Uterus (tissue), 4 donors: ENCODE data around the gene LMLN. TPM values are rescaled to one million over a fixed set of nuclear protein-coding genes. Genes with fewer than 3 reads are reported as not detected.

Source experiments
- DNase-seq, 2 donors: peaks; one replicate each; pipeline ENCODE4 v3.0.0-alpha.2; 2019 to 2020
- H3K27ac ChIP-seq, 2 donors: fragments of 200-600 bp; sonication (generic); 1 replicate in 1 of 2; 2 replicates in 1 of 2; pipeline ENCODE4 v1.5.1; 2016 to 2018
- H3K27me3 ChIP-seq, 2 donors: fragments of 200-600 bp; sonication (generic); one replicate each; pipeline ENCODE4 v1.5.1; 2018 to 2019; ENCODE audit warnings: control low read depth in 1 of 2
- H3K36me3 ChIP-seq, 2 donors: fragments of 200-600 bp; sonication (generic); one replicate each; pipeline ENCODE4 v1.5.1; 2019; ENCODE audit warnings: control low read depth in 1 of 2
- H3K4me1 ChIP-seq, 2 donors: fragments of 200-600 bp; sonication (generic); one replicate each; pipeline ENCODE4 v1.5.1; 2018 to 2019; ENCODE audit warnings: control low read depth in 1 of 2
- H3K4me3 ChIP-seq, 2 donors: fragments of 200-600 bp; sonication (generic); 1 replicate in 1 of 2; 2 replicates in 1 of 2; pipeline ENCODE4 v1.5.1; 2018 to 2019; ENCODE audit warnings: mild to moderate bottlenecking in 1 of 2
- H3K9me3 ChIP-seq, 2 donors: fragments of 200-600 bp; sonication (generic); one replicate each; pipeline ENCODE4 v1.5.1; 2019; ENCODE audit warnings: control low read depth in 1 of 2
- CTCF ChIP-seq, 4 experiments: fragments of 200-600 bp in 2 of 4; fragments of 450-650 bp in 2 of 4; sonication (generic) in 2 of 4; IDR thresholded peaks; one replicate each; pipeline ENCODE4 v1.5.1; 2016 to 2019; ENCODE audit warnings: antibody characterized with exemption in 4 of 4, mild to moderate bottlenecking in 2 of 4, moderate library complexity in 1 of 4
- POLR2A ChIP-seq, 2 donors: fragments of 450-650 bp; IDR thresholded peaks; one replicate each; pipeline ENCODE4 v1.6.1; 2016; ENCODE audit warnings: antibody characterized with exemption in 2 of 2, mild to moderate bottlenecking in 1 of 2, moderate library complexity in 1 of 2
- intact Hi-C: fragments of 100-400 bp; cut with DNase I; formaldehyde crosslinking; loops from one replicate; pipeline ENCODE4 v1.15.1; 2023; ENCODE audit warnings: low total_unique reads
- total RNA-seq, 4 donors: library from RNA; depleted of rRNA in 3 of 4; stranded (reverse); fragments of >200 nt in 3 of 4; gene quantifications; one replicate each; pipeline versions ENCODE4 v1.1.0 to v1.2.4, GENCODE V29; 2014 to 2023
- donor health status: DM: yes; HTN: yes; CAD: no.

LMLN gene
- total RNA-seq, 4 donors from 2014 or later: 0.77 to 11.3 (median 6.8) TPM

- TF ChIP-seq CTCF (IDR thresholded peaks at IDR 0.05) (no peak), POLR2A (IDR thresholded peaks at IDR 0.05) (no peak)
- DNase-seq: no peak
- H3K27ac ChIP-seq: no peak overlapping the region
- H3K4me3 ChIP-seq: no peak overlapping the region
- H3K4me1 ChIP-seq: no peaks in the 10 kb centered on the region
- intact Hi-C loops: no loop called here
- H3K27me3 ChIP-seq: no peaks in the 10 kb centered on the region
- no peaks in the 10 kb centered on the region for H3K36me3 ChIP-seq
- no peaks in the 10 kb centered on the region for H3K9me3 ChIP-seq
These were observed 57.1 kb downstream of the LMLN start for GRCh38 chr3:198017090-198017489.

- Histone ChIP-seq H3K36me3 (no peaks in the 10 kb centered on the region), H3K4me1 (no peaks in the 10 kb centered on the region), H3K27me3 (no peaks in the 10 kb centered on the region), H3K27ac (no peak overlapping the region), H3K9me3 (no peaks in the 10 kb centered on the region), H3K4me3 (no peak overlapping the region)
- no peak for DNase-seq
- intact Hi-C loops: no loop called here
- TF ChIP-seq POLR2A (IDR thresholded peaks at IDR 0.05) (no peak), CTCF (IDR thresholded peaks at IDR 0.05) (no peak)
These were observed 58.4 kb downstream of the LMLN start for GRCh38 chr3:198018416-198018815.

- Histone ChIP-seq H3K9me3 (no peaks in the 10 kb centered on the region), H3K4me3 (no peak overlapping the region), H3K27me3 (no peaks in the 10 kb centered on the region), H3K36me3 (no peaks in the 10 kb centered on the region), H3K4me1 (no peaks in the 10 kb centered on the region), H3K27ac (no peak overlapping the region)
- TF ChIP-seq CTCF (IDR thresholded peaks at IDR 0.05) (no peak), POLR2A (IDR thresholded peaks at IDR 0.05) (no peak)
- intact Hi-C loops: no loop called here
- no peak for DNase-seq
These were observed 59.1 kb downstream of the LMLN start for GRCh38 chr3:198019115-198019514.

GRCh38 chr3:198021320-198021719, 61.3 kb downstream of the LMLN start:
- intact Hi-C loops: no loop called here
- TF ChIP-seq POLR2A (IDR thresholded peaks at IDR 0.05) (no peak), CTCF (IDR thresholded peaks at IDR 0.05) (no peak)
- Histone ChIP-seq H3K27ac (no peak overlapping the region), H3K4me3 (no peak overlapping the region), H3K36me3 (no peaks in the 10 kb centered on the region), H3K27me3 (no peaks in the 10 kb centered on the region), H3K4me1 (no peaks in the 10 kb centered on the region), H3K9me3 (no peaks in the 10 kb centered on the region)
- DNase-seq: no peak

GRCh38 chr3:198022604-198023003, 62.6 kb downstream of the LMLN start:
- no peaks in the 10 kb centered on the region for H3K27me3 ChIP-seq
- H3K4me1 ChIP-seq: no peaks in the 10 kb centered on the region
- TF ChIP-seq POLR2A (IDR thresholded peaks at IDR 0.05): no peak
- TF ChIP-seq CTCF (IDR thresholded peaks at IDR 0.05): no peak
- no peaks in the 10 kb centered on the region for H3K36me3 ChIP-seq
- DNase-seq: no peak
- no peaks in the 10 kb centered on the region for H3K9me3 ChIP-seq
- no peak overlapping the region for H3K4me3 ChIP-seq
- H3K27ac ChIP-seq: no peak overlapping the region
- intact Hi-C loops: no loop called here
